ENCODE measurements around the gene THRB. TPM values are rescaled to one million over a fixed set of nuclear protein-coding genes. Genes with fewer than 3 reads are reported as not detected.
A peak's percentile ranks its signal among the peaks of the same experiment; 100 is the strongest.

THRB gene
- total RNA-seq (0.57 and 0.67 TPM in 2 replicates), polyA plus RNA-seq (0.49 and 0.96 TPM in 2 replicates)

- TF ChIP-seq CTCF (IDR thresholded peaks at IDR 0.05; ENCODE audit: low read depth, low read length) = peak; percentile 29
- Histone ChIP-seq H3K4me1 (ENCODE audit: low read depth) (no peaks in the 10 kb centered on the region), H3K36me3 (no peaks in the 10 kb centered on the region), H3K27me3 (peaks cover 58% of the 10 kb centered on the region), H3K4me3 (peak within 1 kb of the TSS; percentile 69), H3K27ac (no peak within 1 kb of the TSS), H3K9me3 (ENCODE audit: low read depth) (no peaks in the 10 kb centered on the region)
- peak; percentile 66 to 75 for DNase-seq (ENCODE audit: low read depth in 1 of 2, low spot score in 1 of 2)
These were observed at the start of gene THRB for GRCh38 chr3:24494618-24495325. Gene THRB, minus strand, starts transcription at chr3:24494850.

- Histone ChIP-seq H3K4me1 (ENCODE audit: low read depth) (peaks cover 26% of the 10 kb centered on the region), H3K9me3 (ENCODE audit: low read depth) (no peaks in the 10 kb centered on the region), H3K27me3 (no peaks in the 10 kb centered on the region), H3K36me3 (no peaks in the 10 kb centered on the region), H3K27ac (no peak overlapping the region), H3K4me3 (no peak overlapping the region)
- DNase-seq (ENCODE audit: low read depth in 1 of 2, low spot score in 1 of 2) = no peak
- TF ChIP-seq CTCF (IDR thresholded peaks at IDR 0.05; ENCODE audit: low read depth, low read length) = no peak
These were observed 47.3 kb upstream of the THRB start for GRCh38 chr3:24541935-24542334.

GRCh38 chr3:24540821-24541220 lies 46.2 kb upstream of the THRB start:
- TF ChIP-seq CTCF (IDR thresholded peaks at IDR 0.05; ENCODE audit: low read depth, low read length) = no peak
- no peak overlapping the region for H3K4me3 ChIP-seq
- H3K27me3 ChIP-seq = no peaks in the 10 kb centered on the region
- H3K27ac ChIP-seq = no peak overlapping the region
- H3K4me1 ChIP-seq (ENCODE audit: low read depth) = peaks cover 26% of the 10 kb centered on the region
- no peaks in the 10 kb centered on the region for H3K9me3 ChIP-seq (ENCODE audit: low read depth)
- no peaks in the 10 kb centered on the region for H3K36me3 ChIP-seq
- no peak for DNase-seq (ENCODE audit: low read depth in 1 of 2, low spot score in 1 of 2)

- no peak for TF ChIP-seq CTCF (IDR thresholded peaks at IDR 0.05; ENCODE audit: low read depth, low read length)
- DNase-seq (ENCODE audit: low read depth in 1 of 2, low spot score in 1 of 2) = no peak
- H3K27ac ChIP-seq = no peak overlapping the region
These were observed 45.0 kb upstream of the THRB start for GRCh38 chr3:24539699-24540098.

GRCh38 chr3:24538891-24539290 lies 44.2 kb upstream of the THRB start:
- no peaks in the 10 kb centered on the region for H3K27me3 ChIP-seq
- H3K4me1 ChIP-seq (ENCODE audit: low read depth) = peaks cover 28% of the 10 kb centered on the region
- DNase-seq (ENCODE audit: low read depth in 1 of 2, low spot score in 1 of 2) = peak in 1 of 2 donors; percentile 82
- H3K27ac ChIP-seq = peak overlapping the region; percentile 71
- H3K4me3 ChIP-seq = no peak overlapping the region
- H3K36me3 ChIP-seq = no peaks in the 10 kb centered on the region
- H3K9me3 ChIP-seq (ENCODE audit: low read depth) = no peaks in the 10 kb centered on the region
- TF ChIP-seq CTCF (IDR thresholded peaks at IDR 0.05; ENCODE audit: low read depth, low read length) = no peak

More at GRCh38 chr3:24539699-24540098, 45.0 kb upstream of the THRB start:
- H3K4me1 ChIP-seq (ENCODE audit: low read depth) = peaks cover 26% of the 10 kb centered on the region
- no peaks in the 10 kb centered on the region for H3K36me3 ChIP-seq
- H3K4me3 ChIP-seq = no peak overlapping the region
- H3K27me3 ChIP-seq = no peaks in the 10 kb centered on the region
- H3K9me3 ChIP-seq (ENCODE audit: low read depth) = no peaks in the 10 kb centered on the region
